Peyer's patch (tissue), 4 donors: ENCODE data around the gene EPB41L4A. TPM values are rescaled to one million over a fixed set of nuclear protein-coding genes. Genes with fewer than 3 reads are reported as not detected.
"Not testable (repeated sequence)": the region's sequence is repeated elsewhere in the genome, so short reads cannot be mapped to it uniquely, and the experiment has no call there.

ENCODE experiments used
- DNase-seq, 3 donors: peaks; one replicate each; pipeline ENCODE4 v3.0.0-alpha.2; 2017 to 2019
- H3K27ac ChIP-seq, 4 donors: fragments of 200-600 bp; sonication (generic); one replicate each; pipeline ENCODE4 v1.5.1; 2016 to 2019
- H3K27me3 ChIP-seq, 2 donors: fragments of 200-600 bp; sonication (generic); one replicate each; pipeline ENCODE4 v1.5.1; 2019
- H3K36me3 ChIP-seq, 3 donors: fragments of 200-600 bp; sonication (generic); one replicate each; pipeline ENCODE4 v1.5.1; 2016 to 2019
- H3K4me1 ChIP-seq, 4 donors: fragments of 200-600 bp; sonication (generic); one replicate each; pipeline ENCODE4 v1.5.1; 2016 to 2019
- H3K4me3 ChIP-seq, 4 donors: fragments of 200-600 bp; sonication (generic); 1 replicate in 3 of 4; 2 replicates in 1 of 4; pipeline ENCODE4 v1.5.1; 2016 to 2019; ENCODE audit warnings: mild to moderate bottlenecking in 1 of 4
- H3K9me3 ChIP-seq, 4 donors: fragments of 200-600 bp; sonication (generic); one replicate each; pipeline ENCODE4 v1.5.1; 2016 to 2019; ENCODE audit warnings: mild to moderate bottlenecking in 1 of 4
- CTCF ChIP-seq, 6 experiments: fragments of 450-650 bp in 4 of 6; fragments of 200-600 bp in 2 of 6; sonication (generic) in 1 of 6; IDR thresholded peaks; one replicate each; pipeline ENCODE4 v1.5.1; 2017 to 2019; ENCODE audit warnings: antibody characterized with exemption in 6 of 6, mild to moderate bottlenecking in 3 of 6, moderate library complexity in 1 of 6
- POLR2A ChIP-seq, 2 donors: fragments of 450-650 bp; IDR thresholded peaks; one replicate each; pipeline ENCODE4 v1.5.1; 2017; ENCODE audit warnings: antibody characterized with exemption in 2 of 2, mild to moderate bottlenecking in 2 of 2, moderate library complexity in 2 of 2
- total RNA-seq, 4 donors: library from RNA; depleted of rRNA; stranded (reverse); fragments of >200 nt; gene quantifications; one replicate each; pipeline ENCODE4 v1.1.0, GENCODE V29; 2016

EPB41L4A gene
- total RNA-seq, 4 donors from 2014 or later, result 3.3 to 28.9 (median 9.0) TPM

GRCh38 chr5:112374356-112374755, 44.7 kb downstream of the EPB41L4A start:
- TF ChIP-seq POLR2A (IDR thresholded peaks at IDR 0.05), result no peak
- TF ChIP-seq CTCF (IDR thresholded peaks at IDR 0.05), result no peak
- no peak for DNase-seq
- Histone ChIP-seq H3K4me1 (no peaks in the 10 kb centered on the region), H3K36me3 (no peaks in the 10 kb centered on the region), H3K27ac (no peak overlapping the region), H3K4me3 (no peak overlapping the region), H3K9me3 (no peaks in the 10 kb centered on the region), H3K27me3 (no peaks in the 10 kb centered on the region)

GRCh38 chr5:112373885-112374284, 45.2 kb downstream of the EPB41L4A start:
- no peak overlapping the region for H3K4me3 ChIP-seq
- no peaks in the 10 kb centered on the region for H3K27me3 ChIP-seq
- no peaks in the 10 kb centered on the region for H3K9me3 ChIP-seq
- DNase-seq, result no peak
- no peaks in the 10 kb centered on the region for H3K36me3 ChIP-seq
- no peak for TF ChIP-seq POLR2A (IDR thresholded peaks at IDR 0.05)
- TF ChIP-seq CTCF (IDR thresholded peaks at IDR 0.05), result no peak
- no peak overlapping the region for H3K27ac ChIP-seq
- no peaks in the 10 kb centered on the region for H3K4me1 ChIP-seq

- Histone ChIP-seq H3K4me1 (no peaks in the 10 kb centered on the region), H3K9me3 (no peaks in the 10 kb centered on the region), H3K36me3 (no peaks in the 10 kb centered on the region), H3K4me3 (no peak overlapping the region), H3K27me3 (no peaks in the 10 kb centered on the region), H3K27ac (no peak overlapping the region)
- no peak for DNase-seq
- TF ChIP-seq POLR2A (IDR thresholded peaks at IDR 0.05) (no peak), CTCF (IDR thresholded peaks at IDR 0.05) (no peak)
Observed at GRCh38 chr5:112372543-112372942, 46.5 kb downstream of the EPB41L4A start.

GRCh38 chr5:112371067-112371466, 48.0 kb downstream of the EPB41L4A start:
- Histone ChIP-seq H3K27me3 (no peaks in the 10 kb centered on the region), H3K36me3 (no peaks in the 10 kb centered on the region), H3K9me3 (no peaks in the 10 kb centered on the region), H3K27ac (no peak overlapping the region), H3K4me1 (no peaks in the 10 kb centered on the region), H3K4me3 (no peak overlapping the region)
- no peak for DNase-seq
- TF ChIP-seq POLR2A (IDR thresholded peaks at IDR 0.05) (no peak), CTCF (IDR thresholded peaks at IDR 0.05) (no peak)

GRCh38 chr5:112367400-112367799, 51.7 kb downstream of the EPB41L4A start:
- no peak for TF ChIP-seq POLR2A (IDR thresholded peaks at IDR 0.05)
- no peak for TF ChIP-seq CTCF (IDR thresholded peaks at IDR 0.05)

GRCh38 chr5:112366987-112367386, 52.1 kb downstream of the EPB41L4A start:
- Histone ChIP-seq H3K36me3 (no peaks in the 10 kb centered on the region), H3K27ac (no peak overlapping the region), H3K4me1 (no peaks in the 10 kb centered on the region), H3K27me3 (no peaks in the 10 kb centered on the region), H3K4me3 (no peak overlapping the region), H3K9me3 (no peaks in the 10 kb centered on the region)
- TF ChIP-seq POLR2A (IDR thresholded peaks at IDR 0.05) (no peak), CTCF (IDR thresholded peaks at IDR 0.05) (peak in 2 of 6 experiments; percentile 6 to 7)
- DNase-seq, result no peak

More at GRCh38 chr5:112367400-112367799, 51.7 kb downstream of the EPB41L4A start:
- Histone ChIP-seq H3K4me1 (no peaks in the 10 kb centered on the region), H3K9me3 (no peaks in the 10 kb centered on the region), H3K4me3 (no peak overlapping the region), H3K27me3 (no peaks in the 10 kb centered on the region), H3K27ac (no peak overlapping the region), H3K36me3 (no peaks in the 10 kb centered on the region)
- DNase-seq, result no peak

GRCh38 chr5:112360740-112361139, 58.3 kb downstream of the EPB41L4A start:
- not testable (repeated sequence) for H3K27ac ChIP-seq, H3K9me3 ChIP-seq, H3K27me3 ChIP-seq, H3K4me1 ChIP-seq, H3K36me3 ChIP-seq, H3K4me3 ChIP-seq, DNase-seq
